Brain microvascular endothelial cell (primary cell): ENCODE data around the gene CPM.

Source experiments
- DNase-seq: peaks from one replicate; pipeline ENCODE4 v3.0.0-alpha.2; 2020
- H3K27ac ChIP-seq: fragments of 250-450 bp; sonication (Bioruptor Pico); 2 replicates; pipeline ENCODE4 v1.5.1; 2020; ENCODE audit warnings: mild to moderate bottlenecking, moderate library complexity
- H3K27me3 ChIP-seq: fragments of 250-450 bp; sonication (Bioruptor Pico); replicated peaks from 2 replicates; pipeline ENCODE4 v1.5.1; 2020; ENCODE audit warnings: mild to moderate bottlenecking
- H3K36me3 ChIP-seq: fragments of 250-450 bp; sonication (Bioruptor Pico); replicated peaks from 2 replicates; pipeline ENCODE4 v1.5.1; 2020; ENCODE audit warnings: mild to moderate bottlenecking
- H3K4me3 ChIP-seq: 2 replicates; pipeline ENCODE4 v1.5.1; 2011; ENCODE audit warnings: low read depth, mild to moderate bottlenecking, control low read depth, low read length, moderate library complexity
- in situ Hi-C: cut with HindIII; loops from 2 replicates; pipeline ENCODE4 v1.10.0; 2017; ENCODE audit warnings: low sequenced_read_pairs, low pct_ligation_motif_present
- TF ChIP-seq, protein P1 (sequence below): IDR thresholded peaks from 2 replicates; pipeline ENCODE4 v1.5.1; 2011; ENCODE audit warnings: low read depth, mild to moderate bottlenecking, moderate library complexity, low read length, control low read depth, inconsistent platforms; ENCODE audit errors: missing control alignments

CPM gene

DNA sequence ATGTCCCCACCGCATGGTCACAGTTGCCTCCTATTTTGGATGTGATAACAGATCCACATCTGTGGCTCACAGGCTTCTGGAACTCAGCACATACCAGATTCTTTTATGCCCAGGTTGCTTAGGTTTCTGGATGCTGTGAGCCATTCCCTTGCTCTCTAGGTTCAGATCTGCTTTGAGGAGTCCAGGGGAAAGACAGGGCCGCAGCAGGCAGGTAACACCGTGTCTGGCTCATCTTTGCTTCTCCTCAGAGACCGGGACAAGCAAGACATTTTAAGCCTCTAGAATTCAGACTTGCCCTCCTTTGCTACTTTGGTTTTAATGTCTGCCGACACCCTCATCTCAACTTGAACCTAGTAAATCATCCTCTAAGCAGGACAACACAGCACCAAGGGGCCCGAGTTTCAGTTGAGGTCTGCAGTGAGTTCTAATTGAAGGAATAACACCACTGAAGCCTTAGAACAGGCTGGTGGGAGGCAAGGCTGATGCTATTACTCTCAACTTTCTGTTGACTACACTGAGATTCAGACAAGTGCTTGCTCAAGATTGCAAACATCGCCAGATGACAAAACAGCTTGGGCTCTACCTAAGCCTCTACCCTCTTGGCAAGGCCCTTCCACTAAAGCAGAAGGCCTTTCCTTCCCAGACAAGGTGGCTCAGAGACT, 69.7 kb downstream of the CPM start:
- in situ Hi-C loops: loop anchor here (25.0 kb wide), 2 partner anchors 199 to 399 kb away; no protein-coding TSS in a partner anchor
- TF ChIP-seq, protein P1, sequence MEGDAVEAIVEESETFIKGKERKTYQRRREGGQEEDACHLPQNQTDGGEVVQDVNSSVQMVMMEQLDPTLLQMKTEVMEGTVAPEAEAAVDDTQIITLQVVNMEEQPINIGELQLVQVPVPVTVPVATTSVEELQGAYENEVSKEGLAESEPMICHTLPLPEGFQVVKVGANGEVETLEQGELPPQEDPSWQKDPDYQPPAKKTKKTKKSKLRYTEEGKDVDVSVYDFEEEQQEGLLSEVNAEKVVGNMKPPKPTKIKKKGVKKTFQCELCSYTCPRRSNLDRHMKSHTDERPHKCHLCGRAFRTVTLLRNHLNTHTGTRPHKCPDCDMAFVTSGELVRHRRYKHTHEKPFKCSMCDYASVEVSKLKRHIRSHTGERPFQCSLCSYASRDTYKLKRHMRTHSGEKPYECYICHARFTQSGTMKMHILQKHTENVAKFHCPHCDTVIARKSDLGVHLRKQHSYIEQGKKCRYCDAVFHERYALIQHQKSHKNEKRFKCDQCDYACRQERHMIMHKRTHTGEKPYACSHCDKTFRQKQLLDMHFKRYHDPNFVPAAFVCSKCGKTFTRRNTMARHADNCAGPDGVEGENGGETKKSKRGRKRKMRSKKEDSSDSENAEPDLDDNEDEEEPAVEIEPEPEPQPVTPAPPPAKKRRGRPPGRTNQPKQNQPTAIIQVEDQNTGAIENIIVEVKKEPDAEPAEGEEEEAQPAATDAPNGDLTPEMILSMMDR: no peak
- H3K36me3 ChIP-seq: no peaks in the 10 kb centered on the region
- no peaks in the 10 kb centered on the region for H3K27me3 ChIP-seq
- no peak overlapping the region for H3K4me3 ChIP-seq
- no peak overlapping the region for H3K27ac ChIP-seq
- no peak for DNase-seq

DNA sequence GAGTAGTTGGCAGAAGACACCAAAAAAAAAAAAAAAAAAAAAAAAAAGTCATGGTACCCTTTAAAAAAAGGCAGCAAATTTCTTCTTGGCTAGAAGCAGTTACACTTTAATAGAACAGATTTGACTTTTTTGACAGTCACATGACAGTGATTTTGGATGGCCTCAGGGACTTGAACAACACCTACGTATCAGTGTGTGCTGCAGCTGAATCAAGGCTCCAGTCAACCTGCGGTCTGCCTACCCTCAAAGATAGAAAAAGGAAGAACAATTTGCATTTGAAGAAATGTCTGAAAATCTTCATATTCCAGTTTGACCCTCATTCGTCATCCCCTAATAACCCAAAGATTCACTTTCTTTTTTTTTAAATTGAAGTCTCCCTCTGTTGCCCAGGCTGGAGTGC, 71.1 kb downstream of the CPM start:
- Histone ChIP-seq H3K4me3 (no peak overlapping the region), H3K27me3 (no peaks in the 10 kb centered on the region), H3K36me3 (no peaks in the 10 kb centered on the region), H3K27ac (no peak overlapping the region)
- no peak for DNase-seq
- in situ Hi-C loops: loop anchor here (25.0 kb wide), 2 partner anchors 200 to 400 kb away; no protein-coding TSS in a partner anchor
- TF ChIP-seq, protein P1: no peak

DNA sequence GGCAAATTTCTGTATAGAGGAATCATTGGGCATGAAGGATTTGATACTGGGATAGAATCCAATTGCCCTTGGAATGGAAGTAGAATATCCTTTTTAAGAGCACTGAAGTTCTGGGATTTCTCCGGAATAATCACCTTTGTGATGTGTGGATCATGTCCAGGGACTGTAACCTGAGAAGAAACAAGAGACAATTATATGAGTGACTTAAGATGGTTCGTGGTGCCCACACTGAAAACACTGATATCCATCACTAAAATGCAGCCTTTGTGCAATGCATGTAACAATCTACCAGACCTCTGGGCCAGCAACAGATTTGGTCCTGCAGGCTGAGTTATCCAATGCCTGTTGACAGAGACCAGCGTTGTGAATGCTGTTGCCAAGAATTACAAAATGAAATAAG, 76.5 kb downstream of the CPM start:
- in situ Hi-C loops: loop anchor here (25.0 kb wide), 2 partner anchors 206 to 406 kb away; no protein-coding TSS in a partner anchor
- TF ChIP-seq, protein P1: no peak
- H3K4me3 ChIP-seq: no peak overlapping the region
- no peak overlapping the region for H3K27ac ChIP-seq
- DNase-seq: no peak
- no peaks in the 10 kb centered on the region for H3K27me3 ChIP-seq
- no peaks in the 10 kb centered on the region for H3K36me3 ChIP-seq

DNA sequence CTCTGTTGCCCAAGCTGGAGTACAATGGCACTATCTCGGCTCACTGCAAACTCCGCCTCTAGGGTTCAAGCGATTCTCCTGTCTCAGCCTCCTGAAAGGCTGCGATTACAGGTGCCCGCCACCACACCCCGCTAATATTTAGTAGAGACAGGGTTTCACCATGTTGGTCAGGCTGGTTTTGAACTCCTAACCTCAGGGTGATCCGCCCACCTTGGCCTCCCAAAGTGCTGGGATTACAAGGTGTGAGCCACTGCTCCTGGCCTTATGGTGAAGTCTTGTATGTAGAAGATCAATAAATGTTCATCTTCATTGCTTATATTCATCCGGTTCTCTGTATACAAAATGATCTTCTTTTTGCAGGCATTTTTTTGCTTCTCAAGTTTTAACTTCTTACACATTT, 77.2 kb downstream of the CPM start:
- TF ChIP-seq, protein P1: no peak
- no peaks in the 10 kb centered on the region for H3K27me3 ChIP-seq
- DNase-seq: no peak
- no peaks in the 10 kb centered on the region for H3K36me3 ChIP-seq
- in situ Hi-C loops: loop anchor here (25.0 kb wide), 2 partner anchors 207 to 407 kb away; no protein-coding TSS in a partner anchor
- no peak overlapping the region for H3K27ac ChIP-seq
- H3K4me3 ChIP-seq: no peak overlapping the region

DNA sequence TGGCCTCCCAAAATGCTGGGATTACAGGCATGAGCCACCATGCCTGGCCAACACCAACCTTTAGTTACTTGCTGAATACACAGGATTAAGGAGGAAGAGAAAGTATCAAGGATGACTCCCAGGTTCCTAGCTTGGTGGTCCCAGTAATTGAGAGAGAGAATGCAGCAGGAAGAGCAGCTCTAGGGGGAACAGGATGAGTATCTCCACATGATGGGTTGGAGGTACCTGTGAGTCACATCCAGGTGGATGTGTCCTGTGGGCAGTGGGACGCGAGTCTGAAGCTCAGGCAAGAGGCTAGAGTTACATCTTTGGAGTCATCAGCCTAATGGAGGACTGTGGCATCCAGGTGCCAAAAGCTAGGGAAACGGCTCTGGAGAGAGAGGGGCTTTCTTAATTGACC, 77.9 kb downstream of the CPM start:
- TF ChIP-seq, protein P1: no peak
- in situ Hi-C loops: loop anchor here (25.0 kb wide), 2 partner anchors 207 to 407 kb away; no protein-coding TSS in a partner anchor
- Histone ChIP-seq H3K4me3 (no peak overlapping the region), H3K27me3 (no peaks in the 10 kb centered on the region), H3K27ac (no peak overlapping the region), H3K36me3 (no peaks in the 10 kb centered on the region)
- DNase-seq: no peak
